Retinal pigment epithelial cell (primary cell): ENCODE results near the gene SHROOM2.

ENCODE experiments used
- DNase-seq: peaks from one replicate; pipeline ENCODE4 v3.0.0-alpha.2; 2010; ENCODE audit warnings: low read depth
- H3K4me3 ChIP-seq: 2 replicates; pipeline ENCODE4 v1.5.1; 2011; ENCODE audit warnings: mild to moderate bottlenecking, low read length, control low read depth, moderate library complexity
- TF ChIP-seq, protein P1 (sequence below): conservative IDR thresholded peaks from 2 replicates; pipeline ENCODE4 v1.5.1; 2011; ENCODE audit warnings: low read depth, low read length, control low read depth, inconsistent platforms

SHROOM2 gene

DNA sequence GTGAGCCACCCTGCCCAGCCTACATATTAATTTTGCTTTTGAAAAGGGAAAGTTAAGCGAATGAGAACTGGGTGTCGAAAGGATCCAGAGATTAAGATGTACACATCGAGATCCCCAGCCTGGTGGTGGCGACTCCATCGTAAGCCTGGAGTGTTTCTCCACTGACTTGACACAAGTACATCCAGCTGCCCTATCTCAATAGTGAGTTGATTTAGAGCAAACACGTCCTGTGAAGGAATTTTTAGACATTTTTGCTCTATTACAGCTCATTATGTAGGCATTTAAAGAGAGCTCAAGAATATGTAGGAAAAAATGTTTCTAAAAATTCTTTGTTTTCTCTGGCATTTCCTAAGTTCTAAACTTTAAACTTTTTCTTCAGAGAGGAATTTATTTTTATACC lies 169.3 kb downstream of the SHROOM2 start:
- no peak overlapping the region for H3K4me3 ChIP-seq
- no peak for DNase-seq
- TF ChIP-seq, protein P1, sequence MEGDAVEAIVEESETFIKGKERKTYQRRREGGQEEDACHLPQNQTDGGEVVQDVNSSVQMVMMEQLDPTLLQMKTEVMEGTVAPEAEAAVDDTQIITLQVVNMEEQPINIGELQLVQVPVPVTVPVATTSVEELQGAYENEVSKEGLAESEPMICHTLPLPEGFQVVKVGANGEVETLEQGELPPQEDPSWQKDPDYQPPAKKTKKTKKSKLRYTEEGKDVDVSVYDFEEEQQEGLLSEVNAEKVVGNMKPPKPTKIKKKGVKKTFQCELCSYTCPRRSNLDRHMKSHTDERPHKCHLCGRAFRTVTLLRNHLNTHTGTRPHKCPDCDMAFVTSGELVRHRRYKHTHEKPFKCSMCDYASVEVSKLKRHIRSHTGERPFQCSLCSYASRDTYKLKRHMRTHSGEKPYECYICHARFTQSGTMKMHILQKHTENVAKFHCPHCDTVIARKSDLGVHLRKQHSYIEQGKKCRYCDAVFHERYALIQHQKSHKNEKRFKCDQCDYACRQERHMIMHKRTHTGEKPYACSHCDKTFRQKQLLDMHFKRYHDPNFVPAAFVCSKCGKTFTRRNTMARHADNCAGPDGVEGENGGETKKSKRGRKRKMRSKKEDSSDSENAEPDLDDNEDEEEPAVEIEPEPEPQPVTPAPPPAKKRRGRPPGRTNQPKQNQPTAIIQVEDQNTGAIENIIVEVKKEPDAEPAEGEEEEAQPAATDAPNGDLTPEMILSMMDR: no peak

DNA sequence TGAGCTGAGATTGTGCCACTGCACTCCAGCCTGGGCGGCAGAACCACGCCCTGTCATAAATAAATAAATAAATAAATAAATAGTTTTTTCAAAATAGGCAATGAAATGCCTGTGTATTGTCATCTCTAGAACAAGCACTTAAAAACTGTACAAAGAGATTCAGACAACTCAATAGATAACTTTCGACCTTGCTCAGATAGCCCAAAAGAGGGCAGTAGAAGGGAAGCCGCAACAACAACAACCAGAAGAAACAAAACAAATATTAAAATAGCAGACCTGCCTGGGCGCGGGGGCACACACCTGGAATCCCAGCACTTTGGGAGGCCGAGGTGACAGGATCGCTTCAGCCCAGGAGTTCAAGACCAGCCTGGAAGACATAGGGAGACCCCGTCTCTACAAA lies 171.5 kb downstream of the SHROOM2 start:
- H3K4me3 ChIP-seq: no peak overlapping the region
- DNase-seq: no peak
- TF ChIP-seq, protein P1: no peak

DNA sequence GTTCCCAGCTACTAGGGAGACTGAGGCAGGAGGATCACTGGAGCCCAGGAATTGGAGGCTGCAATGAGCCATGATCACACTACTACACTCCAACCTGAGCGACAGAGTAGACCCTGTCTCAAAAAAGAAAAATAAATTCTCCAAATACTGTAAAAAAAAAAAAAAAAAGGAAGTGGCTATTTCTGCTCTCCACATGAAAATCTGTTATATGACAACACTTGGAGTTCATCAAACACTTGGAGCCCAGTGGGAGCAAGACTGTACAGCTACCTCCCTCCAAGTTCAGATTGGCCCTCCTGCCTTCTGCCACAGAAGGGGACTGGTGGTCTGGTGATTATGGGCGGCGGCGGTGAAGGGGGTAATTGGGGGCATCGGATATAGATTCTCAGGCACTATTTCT lies 172.0 kb downstream of the SHROOM2 start:
- TF ChIP-seq, protein P1: no peak
- H3K4me3 ChIP-seq: no peak overlapping the region
- no peak for DNase-seq

DNA sequence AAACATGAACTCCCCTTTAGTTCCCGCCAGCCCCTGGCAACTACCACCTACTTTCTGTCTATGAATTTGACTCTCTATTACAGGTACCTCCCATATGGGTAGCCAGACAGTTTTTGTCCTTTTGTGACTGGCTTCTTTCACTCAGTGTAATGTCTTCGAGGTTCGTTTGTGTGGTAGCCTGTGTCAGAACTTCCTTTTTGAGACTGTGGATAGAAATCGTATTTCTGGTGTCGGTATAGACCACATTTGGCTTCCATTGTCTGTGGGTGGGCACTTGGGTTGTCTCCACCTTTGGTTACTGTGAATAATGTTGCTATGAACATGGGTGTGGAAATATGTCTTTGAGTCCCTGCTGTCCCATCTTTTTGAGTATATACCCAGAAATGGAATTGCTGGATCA lies 175.5 kb downstream of the SHROOM2 start:
- TF ChIP-seq, protein P1: no peak
- DNase-seq: no peak
- H3K4me3 ChIP-seq: no peak overlapping the region

DNA sequence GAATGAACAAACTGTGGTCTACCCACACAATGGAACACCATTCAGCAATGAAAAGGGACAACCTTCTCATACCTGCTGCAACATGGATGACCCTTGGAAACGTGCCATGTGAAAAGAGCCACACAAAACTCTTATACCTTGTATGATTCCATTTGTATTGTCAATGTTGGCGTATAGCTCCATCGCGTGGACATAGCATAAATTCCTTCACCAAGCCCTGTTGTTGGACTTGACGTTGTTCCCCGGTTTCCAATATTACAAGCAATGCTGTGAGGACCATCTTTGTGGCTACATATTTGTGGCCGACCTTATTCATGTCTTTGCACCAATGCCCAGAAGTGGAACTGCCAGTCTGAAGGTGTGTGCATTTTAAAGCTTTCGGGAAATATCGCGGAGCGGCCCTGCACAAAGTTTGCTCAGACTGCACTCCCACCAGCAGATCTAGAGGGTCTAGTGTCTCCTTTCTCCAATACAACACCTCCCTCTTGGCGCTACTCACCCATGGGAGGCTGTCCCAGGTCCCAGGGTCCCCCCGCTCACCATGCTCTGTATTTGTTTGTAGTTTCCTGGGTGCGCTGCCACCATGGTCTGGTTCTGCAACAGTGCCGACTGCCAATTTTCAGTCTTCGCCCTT lies 180.7 kb downstream of the SHROOM2 start, which contains the start of gene CLDN34:
Gene CLDN34, plus strand, starts transcription at position 584 of the 634 bp plus-strand sequence. Its CDS starts 0 bp downstream, at position 584.
- TF ChIP-seq, protein P1: no peak
- no peak for DNase-seq
- no peak within 1 kb of the TSS for H3K4me3 ChIP-seq

DNA sequence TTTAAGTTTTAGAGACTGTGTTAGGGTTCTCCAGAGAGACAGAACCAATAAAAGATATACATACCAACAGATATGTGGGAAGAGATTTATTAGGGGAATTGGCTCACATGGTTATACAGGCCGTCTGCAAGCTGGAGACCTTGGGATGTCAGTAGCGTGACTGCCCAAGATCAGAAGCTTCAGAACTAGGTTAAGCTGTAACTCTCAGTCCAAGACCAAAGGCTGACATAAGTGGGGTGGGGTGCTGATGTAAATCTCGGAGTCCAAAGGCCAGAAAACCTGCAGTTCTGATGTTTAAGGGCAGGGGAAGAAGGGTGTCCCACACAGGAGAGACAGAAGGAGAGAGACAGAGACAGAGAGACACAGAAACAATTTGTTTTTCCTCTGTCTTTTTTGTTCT lies 191.4 kb downstream of the SHROOM2 start:
- H3K4me3 ChIP-seq: no peak overlapping the region
- TF ChIP-seq, protein P1: no peak
- DNase-seq: no peak

DNA sequence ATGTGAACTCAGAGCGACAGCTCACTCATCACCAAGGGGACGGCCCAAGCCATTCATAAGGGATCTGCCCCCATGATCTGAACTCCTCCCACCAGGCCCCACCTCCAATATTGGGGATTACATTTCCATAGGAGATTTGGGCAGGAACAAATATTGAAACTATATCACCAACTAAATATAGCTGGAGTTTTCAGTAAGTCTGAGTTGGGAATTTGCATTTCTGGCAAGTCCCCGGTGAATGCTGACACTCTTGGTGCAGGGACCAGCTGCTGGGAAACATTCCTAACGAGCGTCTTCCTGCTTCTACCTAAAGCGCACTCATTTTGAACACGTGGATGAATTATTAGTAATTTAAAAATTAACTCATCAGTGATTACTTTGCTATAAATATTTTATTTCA lies 194.2 kb downstream of the SHROOM2 start:
- H3K4me3 ChIP-seq: no peak overlapping the region
- no peak for DNase-seq
- TF ChIP-seq, protein P1: no peak
